GM23338 (cell line): ENCODE measurements around the gene AVP. TPM values are rescaled to one million over a fixed set of nuclear protein-coding genes. Genes with fewer than 3 reads are reported as not detected.

ENCODE experiments used
- ATAC-seq: fragments of 200-7000 bp; cut with Tn5 transposase; 3 replicates; pipeline ENCODE4 v1.9.1; 2020
- DNase-seq: peaks from one replicate; pipeline ENCODE4 v3.0.0-alpha.2; 2015; ENCODE audit warnings: low spot score
- H2AFZ ChIP-seq: fragments of 200-600 bp; sonication (generic); 2 replicates; pipeline ENCODE4 v1.8.0; 2016; ENCODE audit warnings: antibody characterized with exemption, mild to moderate bottlenecking, moderate library complexity
- H3F3A ChIP-seq: fragments of 200-600 bp; sonication (generic); replicated peaks from 2 replicates; pipeline ENCODE4 v1.8.0; 2017; ENCODE audit warnings: antibody characterized with exemption, mixed run types, low read depth
- H3K27ac ChIP-seq: fragments of 200-600 bp; sonication (generic); 2 replicates; pipeline ENCODE4 v1.6.1; 2016; ENCODE audit warnings: low read depth
- H3K27me3 ChIP-seq: fragments of 200-600 bp; sonication (generic); 2 replicates; pipeline ENCODE4 v1.8.0; 2016; ENCODE audit warnings: mild to moderate bottlenecking, mixed run types, moderate library complexity; ENCODE audit not compliant: insufficient read depth
- H3K36me3 ChIP-seq: fragments of 200-600 bp; sonication (generic); 2 replicates; pipeline ENCODE4 v1.8.0; 2016; ENCODE audit warnings: mild to moderate bottlenecking; ENCODE audit not compliant: insufficient read depth
- H3K4me1 ChIP-seq: fragments of 200-600 bp; sonication (generic); 2 replicates; pipeline ENCODE4 v1.8.0; 2016; ENCODE audit warnings: mild to moderate bottlenecking, moderate library complexity; ENCODE audit not compliant: insufficient read depth
- H3K4me2 ChIP-seq: fragments of 200-600 bp; sonication (generic); 2 replicates; pipeline ENCODE4 v1.7.1; 2017; ENCODE audit warnings: mixed run types
- H3K4me3 ChIP-seq: fragments of 200-600 bp; sonication (generic); 2 replicates; pipeline ENCODE4 v1.6.1; 2016; ENCODE audit warnings: mixed run types
- H3K79me2 ChIP-seq: fragments of 200-600 bp; sonication (generic); replicated peaks from 2 replicates; pipeline ENCODE4 v1.8.0; 2017; ENCODE audit warnings: mild to moderate bottlenecking; ENCODE audit not compliant: insufficient read depth
- H3K9me2 ChIP-seq: fragments of 200-600 bp; sonication (generic); 2 replicates; pipeline ENCODE4 v1.8.0; 2017; ENCODE audit not compliant: insufficient read depth
- H4K20me1 ChIP-seq: fragments of 200-600 bp; sonication (generic); replicated peaks from 2 replicates; pipeline ENCODE4 v1.8.0; 2017; ENCODE audit warnings: mild to moderate bottlenecking; ENCODE audit not compliant: insufficient read depth
- H3K27ac Mint-ChIP-seq: 2 replicates; pipeline ENCODE4 v1.8.0; 2020; ENCODE audit warnings: inconsistent platforms, mild to moderate bottlenecking, moderate library complexity, mixed read lengths
- H3K27me3 Mint-ChIP-seq: 3 replicates; pipeline ENCODE4 v1.8.0; 2022; ENCODE audit warnings: low read depth, mild to moderate bottlenecking, moderate library complexity, mixed read lengths, inconsistent platforms; ENCODE audit not compliant: insufficient read depth, poor library complexity
- H3K36me3 Mint-ChIP-seq: 3 replicates; pipeline ENCODE4 v1.8.0; 2021; ENCODE audit warnings: low read depth, mild to moderate bottlenecking, inconsistent platforms, moderate library complexity, mixed read lengths
- H3K4me1 Mint-ChIP-seq: 3 replicates; pipeline ENCODE4 v1.8.0; 2020; ENCODE audit warnings: mild to moderate bottlenecking, inconsistent platforms, mixed read lengths
- H3K4me3 Mint-ChIP-seq: 3 replicates; pipeline ENCODE4 v1.8.0; 2021; ENCODE audit warnings: moderate library complexity, mild to moderate bottlenecking, inconsistent platforms, mixed read lengths
- H3K9me3 Mint-ChIP-seq: 3 replicates; pipeline ENCODE4 v1.8.0; 2020; ENCODE audit warnings: moderate library complexity, mild to moderate bottlenecking, inconsistent platforms, mixed read lengths
- CREB1 ChIP-seq: fragments of 250-450 bp; sonication (Bioruptor Pico); IDR thresholded peaks from 2 replicates; pipeline ENCODE4 v1.5.0; 2020; ENCODE audit warnings: low read depth, mild to moderate bottlenecking, moderate library complexity
- CTCF ChIP-seq, 2 experiments: fragments of 200-600 bp in 1 of 2; sonication (generic) in 1 of 2; conservative IDR thresholded peaks; 2 replicates each; pipeline versions ENCODE4 v1.5.1 to v1.6.1; 2016 to 2017; ENCODE audit warnings: antibody characterized with exemption in 2 of 2, low read depth in 2 of 2, mild to moderate bottlenecking in 2 of 2, moderate library complexity in 1 of 2
- ETS1 ChIP-seq: IDR thresholded peaks from 2 replicates; pipeline ENCODE4 v1.6.1; 2016; ENCODE audit warnings: antibody characterized with exemption
- EZH2 ChIP-seq: fragments of 200-600 bp; sonication (generic); IDR thresholded peaks from one replicate; pipeline ENCODE4 v1.8.0; 2017; ENCODE audit warnings: antibody characterized with exemption, mild to moderate bottlenecking, low read depth; ENCODE audit not compliant: unreplicated experiment
- EZH2phosphoT487 ChIP-seq: fragments of 200-600 bp; sonication (generic); IDR thresholded peaks from one replicate; pipeline ENCODE4 v1.8.1; 2018; ENCODE audit warnings: antibody characterized with exemption; ENCODE audit not compliant: unreplicated experiment
- JUNB ChIP-seq: IDR thresholded peaks from one replicate; pipeline ENCODE4 v1.6.1; 2016; ENCODE audit warnings: antibody characterized with exemption; ENCODE audit not compliant: unreplicated experiment
- POLR2AphosphoS5 ChIP-seq: IDR thresholded peaks from 2 replicates; pipeline ENCODE4 v1.6.1; 2016; ENCODE audit warnings: antibody characterized with exemption, low read depth
- REST ChIP-seq: IDR thresholded peaks from one replicate; pipeline ENCODE4 v1.6.1; 2018; ENCODE audit warnings: antibody characterized with exemption; ENCODE audit not compliant: unreplicated experiment
- STAT1 ChIP-seq: IDR thresholded peaks from one replicate; pipeline ENCODE4 v1.6.1; 2016; ENCODE audit warnings: antibody characterized with exemption; ENCODE audit not compliant: unreplicated experiment
- ZNF114 ChIP-seq: fragments of 250-450 bp; sonication (Bioruptor Pico); IDR thresholded peaks from 2 replicates; pipeline ENCODE4 v1.5.0; 2020; ENCODE audit warnings: mild to moderate bottlenecking, moderate library complexity
- ZNF331 ChIP-seq: fragments of 250-450 bp; sonication (Bioruptor Pico); IDR thresholded peaks from 2 replicates; pipeline ENCODE4 v1.5.0; 2020; ENCODE audit warnings: low read depth, mild to moderate bottlenecking, moderate library complexity
- ZNF462 ChIP-seq: fragments of 250-450 bp; sonication (Bioruptor Pico); IDR thresholded peaks from 2 replicates; pipeline ENCODE4 v1.5.0; 2020; ENCODE audit warnings: mild to moderate bottlenecking, moderate library complexity
- polyA plus RNA-seq: library from polyadenylated mRNA; unstranded; fragments of >200 nt; fragmentation: Nextera tagmentation; extraction: Ambion mirVana; gene quantifications from 2 replicates; pipeline ENCODE4 v1.2.1, GENCODE V29; 2016
- total RNA-seq: library from RNA; depleted of rRNA; stranded (reverse); fragments of >200 nt; shearing (Covaris generic); gene quantifications from 2 replicates; pipeline ENCODE4 v1.2.3, GENCODE V29; 2014

The AVP gene
- total and polyA plus RNA-seq, 2 experiments from 2014 or later, result 0.60 TPM; not detected in 1

GRCh38 chr20:3059489-3059888, 25.0 kb downstream of the AVP start:
- Histone ChIP-seq H3K27me3 (no peaks in the 10 kb centered on the region), H3K4me2 (no peak overlapping the region), H3K4me1 (no peaks in the 10 kb centered on the region), H3F3A (no peaks in the 10 kb centered on the region), H3K79me2 (no peaks in the 10 kb centered on the region), H3K36me3 (no peaks in the 10 kb centered on the region), H4K20me1 (no peaks in the 10 kb centered on the region), H3K4me3 (no peak overlapping the region), H3K9me2 (no peaks in the 10 kb centered on the region), H2AFZ (no peak overlapping the region), H3K27ac (no peak overlapping the region)
- peaks cover 4% of the 10 kb centered on the region for H3K27me3 Mint-ChIP-seq
- DNase-seq, result no peak
- no peaks in the 10 kb centered on the region for H3K4me1 Mint-ChIP-seq
- H3K27ac Mint-ChIP-seq, result no peak overlapping the region
- TF ChIP-seq REST (no peak), STAT1 (no peak), CTCF (conservative IDR thresholded peaks at IDR 0.05; ENCODE audit: low read depth in 2 of 2) (no peak), ZNF331 (CRISPR knock-in tag) (no peak), POLR2AphosphoS5 (no peak), EZH2 (no peak), CREB1 (CRISPR knock-in tag) (no peak), ETS1 (no peak), EZH2phosphoT487 (no peak), ZNF114 (CRISPR knock-in tag) (no peak), ZNF462 (CRISPR knock-in tag) (no peak), JUNB (no peak)
- H3K4me3 Mint-ChIP-seq, result no peak overlapping the region
- no peaks in the 10 kb centered on the region for H3K36me3 Mint-ChIP-seq
- no peak for ATAC-seq
- no peaks in the 10 kb centered on the region for H3K9me3 Mint-ChIP-seq
